GM21390 (cell line): Measurements from ENCODE around the gene TECPR1.

Experiments used
- ATAC-seq: cut with Tn5 transposase; IDR thresholded peaks from one replicate; pipeline ENCODE4 v1.9.1; 2021; ENCODE audit not compliant: unreplicated experiment

TECPR1 gene

DNA sequence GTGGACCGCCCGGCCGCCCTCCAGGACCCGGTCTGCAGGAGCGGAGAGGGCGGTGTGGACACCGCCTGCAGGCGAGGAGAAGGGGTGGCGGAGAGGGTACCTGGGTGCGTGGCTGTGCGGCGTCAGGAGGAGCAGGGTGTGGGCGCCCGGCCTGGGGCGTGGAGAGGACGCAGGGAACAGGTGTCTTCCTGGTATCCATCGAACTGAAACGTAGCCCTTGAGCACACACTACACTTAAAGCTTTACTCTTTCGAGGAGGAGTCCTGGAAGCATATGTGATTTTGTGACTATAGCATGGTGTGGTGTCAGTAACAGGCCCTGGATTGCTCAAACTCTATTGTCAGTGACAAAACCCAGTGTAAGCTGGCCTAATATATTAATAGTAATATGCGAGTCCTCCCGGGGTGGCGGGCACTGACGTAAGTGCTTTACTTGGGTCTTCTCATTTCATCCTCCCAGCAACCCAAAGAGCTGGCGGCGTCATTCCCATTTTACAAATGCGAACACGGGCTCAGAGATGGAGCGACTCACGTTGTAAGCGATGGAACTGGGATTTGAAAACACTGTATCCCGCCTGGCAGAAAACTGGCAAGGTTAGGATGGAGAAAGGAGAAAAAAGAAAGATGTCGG, 508 bp upstream of the TECPR1 start:
- ATAC-seq, result peak; percentile 24

DNA sequence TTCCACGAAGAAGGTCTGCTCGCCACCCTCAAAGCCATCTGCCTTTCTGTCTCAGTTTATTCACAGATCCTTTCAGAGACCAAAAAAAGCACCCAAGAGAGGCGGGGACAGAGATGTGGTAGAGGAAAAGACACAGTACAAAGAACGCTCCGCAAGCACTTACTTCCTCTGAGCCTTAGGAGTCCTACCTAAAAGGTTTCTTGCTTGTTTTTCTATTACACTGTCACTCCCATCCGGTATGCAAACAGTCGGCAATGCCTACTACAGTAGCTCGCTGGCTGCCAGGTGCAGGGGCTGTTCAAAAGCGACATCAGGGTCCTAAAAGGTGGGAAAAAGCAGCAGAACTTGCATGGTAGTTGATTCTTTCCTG, 816 bp downstream of the TECPR1 start:
- ATAC-seq, result peak; percentile 33

DNA sequence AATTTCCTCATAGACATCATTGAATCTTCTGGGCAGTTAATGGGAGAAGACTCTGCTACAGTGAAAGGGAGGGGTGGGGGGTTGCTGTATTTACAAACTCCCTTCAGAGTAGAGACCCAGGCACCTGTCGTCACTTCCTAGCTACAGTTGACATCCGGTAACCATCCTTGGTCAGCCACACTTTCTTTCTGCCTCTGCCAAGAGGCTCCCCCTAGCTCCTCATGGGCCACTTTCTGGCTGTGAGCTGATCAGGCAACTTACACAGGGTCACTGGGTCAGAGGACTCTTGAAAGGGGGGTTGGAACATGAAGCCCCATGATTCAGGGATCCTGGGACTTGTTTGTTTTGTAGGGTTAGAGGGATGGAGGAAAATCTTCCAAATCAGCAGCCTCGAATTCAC, 1.2 kb downstream of the TECPR1 start:
- ATAC-seq, result no peak

DNA sequence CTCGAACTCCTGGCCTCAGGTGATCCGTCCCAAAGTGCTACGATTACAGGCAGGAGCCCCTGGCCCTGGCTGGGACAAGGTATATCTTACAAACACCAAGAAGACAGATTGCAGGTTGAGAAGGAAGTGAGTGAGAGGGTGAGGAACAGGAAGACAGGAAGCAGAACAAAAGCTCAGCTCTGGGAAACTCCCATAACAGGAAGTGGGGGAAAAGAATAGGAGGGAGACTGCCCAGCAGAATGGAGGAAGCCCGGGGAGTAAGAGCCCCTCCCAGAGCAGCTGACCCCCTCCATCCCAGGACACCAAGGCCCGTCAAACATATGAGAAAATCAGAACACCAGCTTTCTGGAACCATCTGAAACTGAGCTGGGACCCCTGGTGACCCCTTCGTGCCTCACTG, 2.9 kb downstream of the TECPR1 start:
- no peak for ATAC-seq

DNA sequence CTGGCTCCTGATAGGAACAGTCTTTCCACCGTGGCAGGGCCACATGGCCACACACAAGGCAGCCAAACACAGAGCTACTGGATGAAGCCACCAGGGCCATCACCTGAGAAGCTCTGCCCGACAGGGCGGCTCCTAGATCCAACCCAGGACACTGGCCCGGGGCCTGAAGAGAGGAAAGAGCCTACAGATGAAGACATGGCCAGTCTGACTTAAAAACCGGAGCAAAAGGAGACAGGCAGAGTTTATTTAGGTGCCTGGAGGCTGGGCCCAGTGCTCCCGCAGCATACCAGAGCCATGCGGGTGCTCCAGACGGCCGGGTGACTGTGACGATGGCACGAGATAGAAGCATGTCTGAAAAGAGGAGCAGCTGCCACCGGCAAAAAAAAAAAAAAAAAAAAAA, 3.9 kb downstream of the TECPR1 start:
- no peak for ATAC-seq

DNA sequence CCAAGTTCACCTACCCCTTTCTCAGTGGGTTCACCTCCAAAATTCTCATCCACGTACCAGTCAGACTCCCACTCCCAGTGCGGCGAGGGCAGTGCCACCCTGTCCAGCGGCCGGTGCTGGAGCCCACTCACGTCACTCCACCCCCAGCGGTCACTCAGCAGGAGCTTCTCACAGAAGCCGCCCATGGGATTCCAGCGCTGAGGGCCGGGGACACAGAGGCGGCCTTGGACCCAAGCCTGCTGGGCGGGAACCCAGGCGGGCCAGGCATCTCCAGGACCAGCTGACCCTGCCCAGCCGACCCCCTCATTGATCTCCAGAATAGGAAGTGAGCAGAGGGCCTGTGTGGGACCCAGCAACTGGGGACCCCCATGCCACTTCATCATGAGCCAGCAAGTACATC, 7.2 kb downstream of the TECPR1 start:
- ATAC-seq, result no peak

DNA sequence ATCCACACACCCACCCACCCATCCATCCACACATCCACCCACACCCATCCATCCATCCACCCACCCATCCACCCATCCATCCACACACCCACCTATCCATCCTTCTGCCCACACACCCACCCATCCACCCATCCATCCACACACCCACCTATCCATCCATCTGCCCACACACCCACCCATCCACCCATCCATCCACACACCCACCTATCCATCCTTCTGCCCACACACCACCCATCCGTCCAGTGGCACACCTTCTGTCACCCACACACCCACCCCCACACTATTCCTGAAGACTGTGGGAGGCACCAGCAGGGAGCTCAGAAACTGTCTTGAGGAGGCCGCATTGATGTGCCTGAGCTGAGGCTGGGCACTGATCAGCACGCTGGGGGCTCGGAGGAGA, 9.1 kb downstream of the TECPR1 start:
- no peak for ATAC-seq

DNA sequence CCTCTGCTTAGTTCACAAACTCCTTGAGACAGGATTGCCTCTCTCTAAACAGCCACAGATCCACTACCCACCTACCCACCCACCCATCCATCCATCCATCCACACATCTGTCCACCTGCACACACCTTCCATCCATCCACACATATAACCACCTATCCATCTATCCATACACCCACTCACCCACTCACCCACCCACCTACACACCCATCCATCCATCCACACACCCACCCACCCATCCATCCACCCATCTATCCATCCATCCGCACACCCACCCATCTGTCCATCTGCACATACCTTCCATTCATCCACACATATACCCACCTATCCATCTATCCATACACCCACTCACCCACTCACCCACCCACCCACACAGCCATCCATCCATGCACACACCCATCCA, 9.7 kb downstream of the TECPR1 start:
- no peak for ATAC-seq

DNA sequence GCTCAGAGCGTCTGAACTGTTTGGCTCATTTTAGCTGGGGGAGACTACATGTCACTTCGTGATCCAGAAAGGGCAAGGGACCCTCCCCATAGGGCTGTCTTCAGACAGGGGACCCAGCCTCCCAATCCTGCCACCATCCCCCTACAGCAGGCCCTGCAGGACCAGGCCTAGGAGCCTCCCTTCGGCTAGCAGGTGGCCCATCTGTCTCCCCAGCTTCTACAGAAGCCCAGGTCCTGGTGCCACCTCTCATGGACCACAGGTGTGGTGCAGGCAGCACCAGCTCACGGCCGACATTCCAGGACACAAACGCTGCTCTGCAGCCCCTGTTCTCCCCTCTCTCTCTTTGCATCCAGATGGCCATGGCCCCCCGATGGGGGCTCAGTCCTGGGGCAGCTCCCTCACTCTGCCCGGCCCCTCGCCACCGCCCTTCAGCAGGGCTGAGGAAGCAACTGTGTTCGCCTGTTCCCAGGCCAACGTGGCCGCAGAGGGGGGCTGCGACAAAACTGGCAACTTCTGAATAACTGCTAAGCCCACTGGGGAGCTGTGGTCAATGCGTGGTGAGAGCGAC, 10.3 kb downstream of the TECPR1 start:
- no peak for ATAC-seq

DNA sequence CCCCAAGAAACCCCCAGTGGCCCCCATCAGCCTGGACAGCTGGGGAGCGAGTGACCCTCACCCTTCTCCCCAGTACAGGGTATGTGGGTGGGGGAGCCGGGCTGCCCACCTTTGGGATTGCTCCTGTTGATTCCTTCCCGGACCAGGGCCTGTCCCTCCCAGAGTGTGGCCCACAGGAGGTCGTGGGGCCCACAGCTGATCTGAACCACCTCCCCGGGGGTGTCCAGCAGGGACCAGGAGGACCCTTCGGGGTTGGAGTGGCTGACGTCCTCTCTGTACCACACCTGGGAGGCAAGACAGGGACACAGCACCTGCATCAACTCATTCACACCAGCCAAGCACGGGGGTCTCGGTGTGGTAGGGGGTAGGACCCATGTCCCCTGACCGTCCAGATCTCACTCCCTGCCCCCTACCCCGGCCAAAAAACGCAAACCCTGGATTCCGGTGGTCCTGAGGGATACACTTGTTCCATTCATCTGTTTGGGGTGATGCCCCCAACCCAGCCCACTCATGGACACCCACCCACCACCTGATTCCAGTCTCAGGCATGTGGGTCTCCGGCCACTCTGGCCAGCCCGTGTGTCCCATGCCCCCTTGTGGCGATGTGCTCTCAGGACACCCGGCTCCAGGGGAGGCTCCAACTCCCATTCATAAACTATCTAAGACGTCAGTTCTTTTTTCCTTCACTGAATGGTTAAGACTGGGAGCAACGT, 10.9 kb downstream of the TECPR1 start:
- ATAC-seq, result peak; percentile 66

DNA sequence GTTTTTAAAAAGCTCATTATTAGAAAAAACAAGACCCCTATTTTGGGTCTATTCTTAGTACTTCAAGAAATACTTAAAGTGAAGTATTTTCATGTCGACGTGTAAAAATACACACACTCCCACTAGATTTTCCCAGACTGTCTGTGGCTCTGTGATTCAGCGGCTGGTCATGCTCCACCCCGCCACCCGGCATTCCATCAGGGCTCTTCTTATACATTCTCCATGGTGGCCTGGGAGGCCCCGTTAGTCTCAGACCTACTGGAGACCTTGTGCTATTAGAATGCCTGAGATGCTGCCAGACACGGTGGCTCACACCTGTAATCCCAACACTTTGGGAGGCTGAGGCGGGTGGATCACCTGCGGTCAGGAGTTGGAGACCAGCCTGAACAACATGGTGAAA, 13.1 kb downstream of the TECPR1 start:
- ATAC-seq, result no peak

DNA sequence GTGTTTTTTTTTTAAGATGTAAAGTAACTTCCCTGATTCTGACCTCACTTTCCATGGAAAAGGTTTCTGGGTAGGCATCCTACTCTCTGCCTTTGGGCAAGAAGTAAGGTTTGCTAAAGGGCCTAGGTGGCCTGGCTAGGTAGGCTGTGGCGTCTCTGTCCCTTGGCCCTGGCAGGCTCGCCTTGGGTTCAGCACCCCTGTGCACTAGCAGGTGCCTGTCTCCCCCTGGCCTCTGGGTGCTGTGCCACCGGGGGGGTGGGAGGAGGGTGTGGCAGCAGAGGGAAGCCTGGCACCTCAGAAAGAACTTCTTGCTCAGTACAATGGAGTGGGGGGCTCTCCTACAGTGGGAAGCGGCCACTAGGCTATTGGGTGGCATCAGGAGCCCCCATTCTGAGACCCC, 14.0 kb downstream of the TECPR1 start:
- ATAC-seq, result no peak

DNA sequence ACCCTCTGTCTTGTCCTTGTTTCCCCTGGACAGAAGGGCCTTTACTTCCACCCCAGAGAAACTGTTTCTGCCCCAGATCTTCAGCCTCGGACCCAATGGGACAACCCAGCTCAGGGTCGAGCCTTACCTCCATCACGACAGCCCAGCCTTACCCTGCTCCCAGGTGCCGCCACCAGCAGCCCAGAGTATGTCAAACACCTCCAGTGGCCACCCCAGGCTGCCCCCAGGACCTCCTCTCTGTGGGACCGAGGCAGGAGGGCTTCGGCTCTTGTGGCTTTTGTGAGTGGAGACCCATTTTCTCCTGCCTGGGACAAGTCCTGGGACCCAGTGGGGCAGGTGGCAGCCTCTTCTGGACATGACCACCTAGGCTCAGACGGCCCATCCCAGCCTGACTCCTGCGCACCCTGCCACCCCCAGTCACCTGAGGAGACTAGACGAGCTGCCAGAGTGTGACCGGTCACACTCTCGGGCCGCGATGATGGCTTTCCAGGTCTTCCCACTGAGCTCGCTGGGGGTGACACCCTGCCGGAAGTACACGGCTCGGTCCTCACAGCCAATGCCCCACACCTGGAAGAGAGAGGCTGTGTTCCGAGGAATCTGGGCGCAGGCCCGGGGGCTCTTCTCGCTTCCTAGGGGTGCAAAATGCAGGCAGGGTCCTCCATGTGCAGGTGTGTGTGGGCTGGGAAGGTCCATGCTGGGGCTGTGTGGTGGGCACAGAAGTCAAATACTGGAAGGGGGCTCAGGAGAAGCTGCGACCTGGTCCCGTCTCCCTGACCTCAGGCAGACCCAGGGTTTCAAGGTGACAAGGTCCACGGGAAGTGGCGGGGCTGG, 15.5 kb downstream of the TECPR1 start:
- ATAC-seq, result no peak

DNA sequence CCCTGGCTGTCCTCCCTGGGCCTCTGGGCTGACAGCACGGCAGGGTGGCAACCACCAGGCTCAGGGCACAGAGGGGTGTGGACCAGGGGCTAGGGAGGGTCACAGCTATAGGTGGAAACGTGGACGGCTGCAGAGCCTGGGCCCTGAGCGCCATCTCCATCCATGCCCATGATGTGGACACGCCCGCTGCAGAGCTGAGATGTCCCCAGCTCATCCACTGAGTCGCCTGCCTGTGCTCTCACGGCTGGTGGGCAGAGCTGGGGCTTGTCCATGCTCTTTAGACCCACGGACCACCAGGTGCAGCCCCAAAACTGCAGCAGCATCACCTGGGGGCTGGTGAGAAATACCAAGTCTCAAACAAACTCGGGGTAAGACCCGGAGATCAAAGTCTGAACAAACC, 16.1 kb downstream of the TECPR1 start:
- no peak for ATAC-seq

DNA sequence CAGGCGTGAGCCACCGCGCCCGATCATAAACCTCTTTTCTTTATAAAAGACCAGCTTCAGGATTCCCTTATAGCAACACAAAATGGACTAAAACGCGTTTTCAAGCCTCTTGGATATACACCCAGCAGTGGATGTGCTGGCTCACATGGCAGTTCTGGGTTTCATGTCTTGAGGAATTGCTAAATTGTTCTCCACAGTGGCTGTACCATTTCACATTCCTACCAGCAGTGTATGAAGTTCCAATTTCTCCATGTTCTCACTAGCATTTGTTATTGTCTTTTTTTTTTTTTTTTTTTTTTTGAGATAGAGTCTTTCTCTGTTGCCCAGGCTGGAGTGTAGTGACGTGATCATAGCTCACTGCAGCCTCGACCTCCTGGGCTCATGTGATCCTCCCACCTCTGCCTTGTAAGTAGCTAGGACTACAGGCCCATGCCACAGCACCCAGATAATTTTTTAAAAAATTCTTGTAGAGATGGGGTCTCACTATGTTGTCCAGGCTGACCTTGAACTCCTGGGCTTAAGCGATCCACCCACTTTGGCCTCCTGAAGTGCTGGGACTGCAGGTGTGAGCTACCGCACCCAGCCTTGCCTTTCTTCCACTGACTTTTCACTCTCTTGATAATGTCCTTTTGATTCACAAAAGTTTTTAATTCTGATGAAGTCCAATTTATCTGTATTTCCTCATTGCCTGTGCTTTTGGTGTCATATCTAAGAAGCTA, 17.4 kb downstream of the TECPR1 start:
- ATAC-seq, result no peak

DNA sequence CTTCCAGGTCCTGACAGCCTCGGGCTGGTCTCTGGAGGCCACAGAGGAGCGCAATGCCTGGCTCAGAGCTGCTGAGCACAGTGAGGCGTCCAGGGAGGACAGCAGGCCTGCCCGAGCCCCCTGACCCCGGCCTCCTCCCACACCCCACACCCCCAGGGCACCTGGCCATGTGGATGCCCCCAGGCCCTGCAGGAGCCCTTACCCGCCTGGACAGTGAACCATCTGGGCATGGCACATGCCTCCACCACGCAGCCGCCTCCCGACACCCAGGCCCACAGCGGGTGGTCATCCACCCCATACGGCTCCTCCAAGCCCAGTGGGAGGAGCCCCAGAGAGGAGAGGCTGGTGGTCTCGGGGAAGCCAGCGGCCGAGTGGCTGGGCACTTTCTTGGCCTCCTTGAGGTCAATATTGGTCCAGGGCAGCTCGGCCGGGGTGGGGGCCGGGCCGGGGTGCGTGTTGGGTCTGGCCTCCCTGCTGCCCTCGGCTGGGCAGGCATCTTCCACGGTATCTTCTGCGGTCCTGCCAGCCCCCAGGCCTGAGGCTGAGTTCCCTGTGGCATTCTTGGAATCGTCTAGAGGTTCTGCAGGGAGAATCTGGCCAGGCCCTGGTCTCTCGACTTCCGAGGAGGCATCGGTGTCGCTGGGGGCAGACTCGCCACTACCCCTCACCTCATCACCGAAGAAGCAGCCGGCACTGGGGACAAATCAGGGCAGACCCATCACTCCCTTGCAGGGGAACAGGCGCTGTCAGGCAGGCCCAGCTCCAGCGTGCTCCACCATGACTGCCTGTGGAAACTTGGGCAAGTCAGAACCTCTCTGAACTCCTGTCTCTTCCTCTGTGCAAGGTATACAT, 18.6 kb downstream of the TECPR1 start:
- ATAC-seq, result no peak

DNA sequence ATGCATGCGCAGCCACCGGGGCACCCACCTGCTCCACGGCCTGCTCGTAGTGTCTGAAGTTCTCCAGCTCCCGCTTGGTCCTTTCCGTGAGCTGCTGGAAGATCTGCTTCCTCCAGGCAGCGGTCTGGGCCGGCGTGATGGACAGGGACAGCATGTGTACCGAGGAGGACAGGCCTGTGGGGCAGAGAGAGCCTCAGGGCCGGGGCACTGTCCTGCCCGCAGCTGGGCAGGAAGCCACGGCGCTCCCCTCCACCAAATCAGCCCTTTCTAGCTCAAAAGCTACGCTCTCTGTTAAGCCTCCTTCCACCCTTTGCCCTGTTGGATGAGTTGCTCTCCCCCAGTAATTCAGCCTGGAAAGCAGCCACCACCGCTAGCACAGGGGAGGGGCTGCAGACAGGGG, 19.2 kb downstream of the TECPR1 start:
- ATAC-seq, result no peak

DNA sequence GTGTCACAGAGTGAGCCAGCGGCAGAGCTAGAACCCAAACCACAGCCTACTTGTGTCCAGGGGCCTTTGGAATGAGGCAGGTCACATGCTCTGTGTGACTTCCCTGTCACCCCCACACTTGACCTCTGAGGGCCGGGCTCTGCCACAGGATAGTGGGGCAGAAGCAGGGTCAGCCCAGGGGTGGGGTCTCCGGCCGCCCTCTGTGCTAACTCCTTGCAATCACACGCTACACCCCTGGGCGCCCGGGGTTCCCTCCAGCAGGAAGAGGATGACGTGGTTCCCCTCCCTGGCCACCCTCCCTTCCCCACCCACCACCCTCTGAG, 19.8 kb downstream of the TECPR1 start:
- ATAC-seq, result no peak

DNA sequence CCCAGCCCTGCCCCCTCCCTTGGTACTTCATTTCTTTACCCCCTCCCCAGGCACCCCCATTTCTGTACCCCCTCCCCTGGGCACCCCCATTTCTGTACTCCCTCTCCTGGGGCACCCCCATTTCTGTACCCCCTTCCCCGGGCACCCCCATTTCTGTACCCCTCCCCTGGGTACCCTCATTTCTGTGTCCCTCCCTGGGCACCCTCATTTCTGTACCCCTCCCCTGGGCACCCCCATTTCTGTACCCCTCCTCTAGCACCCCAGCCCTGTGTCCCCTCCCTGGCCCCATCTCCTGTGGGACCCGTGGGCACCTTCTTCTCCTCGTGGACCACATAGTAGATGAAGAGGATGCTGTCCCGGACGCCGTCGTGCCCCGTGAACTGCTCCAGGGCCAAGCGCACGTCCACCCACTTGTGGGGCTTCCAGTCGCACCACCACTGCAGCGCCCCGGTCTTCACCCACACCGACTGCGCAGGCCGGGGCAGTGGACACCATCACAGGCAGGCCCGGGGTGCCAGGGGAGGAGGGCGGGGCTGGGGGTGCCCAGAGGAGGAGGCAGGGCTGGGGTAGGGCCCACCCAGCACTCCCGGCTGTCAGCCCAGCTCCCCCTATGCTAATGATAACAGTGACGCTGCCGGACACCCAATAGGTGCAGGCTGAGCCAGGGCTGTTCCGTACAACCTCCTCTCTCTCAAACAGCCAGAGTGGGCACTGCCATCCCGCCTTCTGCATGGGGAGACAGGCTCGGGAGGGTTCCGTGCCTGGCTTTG, 20.4 kb downstream of the TECPR1 start:
- ATAC-seq, result no peak
